Suppressor macrophage treated with lipopolysaccharide for 1 hour (primary cell): Measurements from ENCODE around the gene ANGPTL2.

ENCODE experiments used
- DNase-seq, 3 donors: peaks; one replicate each; pipeline ENCODE4 v3.0.0-alpha.2; 2020 to 2022

Gene ANGPTL2

DNA sequence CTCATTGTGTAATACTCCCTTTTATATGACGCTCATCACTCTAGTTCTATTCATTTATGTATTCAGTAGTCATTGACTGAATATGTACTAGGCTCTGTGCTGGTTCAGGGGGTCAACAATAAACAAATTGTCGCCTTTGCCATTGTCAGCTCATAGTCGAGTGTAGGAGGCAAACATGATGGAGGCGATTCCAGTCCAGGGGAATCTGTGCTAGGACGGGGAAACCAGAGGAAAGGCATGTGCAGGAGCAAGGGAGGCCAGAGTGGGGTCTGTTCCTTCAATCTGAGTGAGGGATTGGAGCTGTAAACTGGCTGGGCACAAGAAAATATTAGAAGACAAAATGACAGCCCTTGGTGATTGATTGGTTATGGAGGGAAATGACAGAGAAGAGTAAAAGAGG lies 83.9 kb downstream of the ANGPTL2 start:
- DNase-seq = no peak
